Measurements from ENCODE around the gene SYNC. TPM values are rescaled to one million over a fixed set of nuclear protein-coding genes. Genes with fewer than 3 reads are reported as not detected.

Gene SYNC
- total RNA-seq, 4 donors from 2014 or later = 10.2 to 31.2 (median 23.7) TPM

DNA sequence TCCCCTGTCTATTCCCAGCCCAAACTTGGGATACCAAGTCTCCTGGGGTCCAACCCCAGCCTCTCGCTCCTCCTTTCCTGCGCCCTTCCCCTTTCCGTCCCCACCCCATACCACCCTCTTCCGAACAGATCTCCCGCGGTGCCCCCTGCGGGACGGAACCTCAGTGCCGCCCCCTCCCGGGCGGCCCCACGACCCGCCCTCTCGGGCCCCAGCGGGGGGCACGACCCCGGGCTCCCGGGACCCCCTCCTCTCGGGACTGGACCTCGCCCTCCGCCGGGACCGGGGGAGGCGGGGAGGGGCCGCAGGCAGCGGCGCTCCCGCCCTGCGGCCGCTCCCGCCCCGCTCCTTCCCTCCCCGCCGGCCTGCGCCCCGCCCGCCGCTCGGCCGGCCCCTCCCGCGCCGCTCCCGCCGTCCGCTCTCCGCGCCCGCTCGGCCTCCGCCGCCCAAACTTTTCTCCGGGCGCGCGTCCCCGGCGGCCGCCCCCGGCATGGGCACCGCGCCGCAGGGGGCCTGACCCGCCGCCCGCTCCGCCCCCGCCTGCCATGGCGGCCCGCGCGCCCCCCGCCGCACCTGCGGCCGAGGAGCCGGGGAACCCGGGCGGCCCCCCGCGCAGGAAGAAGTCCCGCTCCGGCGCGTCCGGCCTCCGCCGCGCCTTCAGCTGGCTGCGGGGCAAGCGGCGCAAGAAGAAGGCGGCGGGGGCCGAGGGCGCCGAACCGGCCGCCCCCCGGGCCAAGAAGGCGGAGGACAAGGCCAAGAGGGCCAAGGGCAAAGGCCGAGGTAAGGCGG, 39.0 kb upstream of the SYNC start:
- TF ChIP-seq EP300 (IDR thresholded peaks at IDR 0.05) (no peak), CTCF (IDR thresholded peaks at IDR 0.05) (peak; percentile 19 to 53 (median 33)), POLR2A (IDR thresholded peaks at IDR 0.05) (no peak)
- H3K27ac ChIP-seq = peak overlapping the region; percentile 67 to 89 (median 88)
- H3K27me3 ChIP-seq = no peaks in the 10 kb centered on the region
- H3K9me3 ChIP-seq = no peaks in the 10 kb centered on the region
- DNase-seq (ENCODE audit: low spot score in 2 of 2) = no peak
- peaks cover 0 to 28% (median 3%) of the 10 kb centered on the region in 4 donors for H3K4me1 ChIP-seq
- WGBS, 2 donors = 1 to 2% methylated on average over 29 of the region's 103 CpGs
- peak overlapping the region; percentile 64 to 84 (median 70) for H3K4me3 ChIP-seq
- H3K36me3 ChIP-seq = no peaks in the 10 kb centered on the region

DNA sequence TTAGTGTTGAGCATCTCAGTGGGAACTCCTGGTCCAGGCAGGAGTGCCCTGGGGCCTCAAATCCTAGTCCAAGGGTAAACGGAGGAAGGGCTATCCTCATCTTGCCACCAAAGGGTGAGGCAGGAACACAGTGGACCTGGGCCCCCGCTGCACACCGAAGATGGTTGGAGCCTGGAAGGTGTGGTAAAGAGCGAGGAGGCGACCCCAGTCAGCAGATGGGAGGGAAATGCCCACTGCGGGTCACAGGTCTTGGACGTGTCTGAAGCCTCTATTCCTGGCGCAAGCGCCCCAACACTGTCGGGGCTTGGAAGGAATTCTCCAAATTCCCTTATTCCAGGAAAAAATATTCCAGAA, 38.5 kb upstream of the SYNC start:
- peaks cover 0 to 28% (median 3%) of the 10 kb centered on the region in 4 donors for H3K4me1 ChIP-seq
- DNase-seq (ENCODE audit: low spot score in 2 of 2) = no peak
- no peak for TF ChIP-seq CTCF (IDR thresholded peaks at IDR 0.05)
- TF ChIP-seq EP300 (IDR thresholded peaks at IDR 0.05) = no peak
- no peak for TF ChIP-seq POLR2A (IDR thresholded peaks at IDR 0.05)
- H3K36me3 ChIP-seq = no peaks in the 10 kb centered on the region
- no peaks in the 10 kb centered on the region for H3K27me3 ChIP-seq
- H3K4me3 ChIP-seq = peak overlapping the region; percentile 58 to 84 (median 67)
- H3K27ac ChIP-seq = peak overlapping the region in 3 of 4 donors; percentile 54 to 89 (median 77)
- no peaks in the 10 kb centered on the region for H3K9me3 ChIP-seq
- 27 to 37% methylated on average over 10 of the region's 10 CpGs for WGBS, 2 donors

GRCh38 chr1:32736812-32737791, 34.5 kb upstream of the SYNC start:
- TF ChIP-seq CTCF (IDR thresholded peaks at IDR 0.05) = no peak
- no peak for TF ChIP-seq EP300 (IDR thresholded peaks at IDR 0.05)
- TF ChIP-seq POLR2A (IDR thresholded peaks at IDR 0.05) = no peak
- WGBS, 2 donors = 78 to 80% methylated on average over 7 of the region's 7 CpGs
- no peaks in the 10 kb centered on the region for H3K27me3 ChIP-seq
- H3K9me3 ChIP-seq = no peaks in the 10 kb centered on the region
- no peak overlapping the region for H3K4me3 ChIP-seq
- no peak for DNase-seq (ENCODE audit: low spot score in 2 of 2)
- peak overlapping the region in 1 of 4 donors; percentile 26 for H3K27ac ChIP-seq
- H3K4me1 ChIP-seq = peaks cover 0 to 15% (median 3%) of the 10 kb centered on the region in 4 donors
- H3K36me3 ChIP-seq = no peaks in the 10 kb centered on the region

DNA sequence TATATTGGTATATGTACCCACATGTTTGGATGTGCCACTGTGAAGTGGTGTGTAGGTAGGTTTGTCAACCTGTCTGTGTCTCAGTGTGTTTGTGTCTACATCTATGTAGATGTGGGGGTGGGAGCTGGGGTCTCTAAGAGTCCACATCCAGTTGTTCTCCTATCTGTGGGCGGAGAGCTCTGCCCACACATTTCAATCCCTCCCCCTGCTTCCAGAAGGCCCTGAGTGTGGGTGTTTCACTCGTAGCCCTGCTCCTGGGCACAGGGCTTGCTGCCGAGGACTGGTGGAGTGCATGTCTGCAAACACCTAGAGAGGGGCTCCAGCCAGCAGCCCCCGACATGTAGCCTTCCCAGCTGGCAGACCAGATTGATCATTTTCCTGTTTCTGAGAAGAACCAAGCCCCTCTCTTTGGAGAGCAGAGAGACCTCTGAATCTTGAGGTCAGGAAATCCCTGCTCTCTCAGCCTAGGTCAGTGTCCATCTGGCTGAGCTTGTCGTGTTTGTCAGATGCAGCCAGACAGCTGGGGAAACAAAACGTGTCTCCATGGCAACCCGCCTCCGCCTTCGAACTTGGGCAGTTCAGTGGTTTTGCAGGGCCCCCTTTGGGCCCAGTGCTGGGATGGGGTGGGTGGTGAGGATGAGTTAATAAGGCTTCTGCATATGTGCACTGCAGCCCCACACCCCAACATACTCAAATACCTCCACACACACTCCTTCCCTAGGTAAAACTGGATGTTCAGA, 31.2 kb upstream of the SYNC start:
- 42 to 55% methylated on average over 9 of the region's 9 CpGs for WGBS, 2 donors
- no peaks in the 10 kb centered on the region for H3K36me3 ChIP-seq
- DNase-seq (ENCODE audit: low spot score in 2 of 2) = no peak

More for the DNA sequence above, 31.2 kb upstream of the SYNC start:
- H3K9me3 ChIP-seq = no peaks in the 10 kb centered on the region
- peaks cover 0 to 5% (median 0%) of the 10 kb centered on the region in 4 donors for H3K4me1 ChIP-seq
- H3K4me3 ChIP-seq = no peak overlapping the region
- TF ChIP-seq CTCF (IDR thresholded peaks at IDR 0.05) (no peak), EP300 (IDR thresholded peaks at IDR 0.05) (no peak), POLR2A (IDR thresholded peaks at IDR 0.05) (no peak)
- no peak overlapping the region for H3K27ac ChIP-seq
- no peaks in the 10 kb centered on the region for H3K27me3 ChIP-seq

All from tibial nerve (tissue), 4 donors.